K562 (cell line): ENCODE data around the gene DPAGT1. TPM values are rescaled to one million over a fixed set of nuclear protein-coding genes. Genes with fewer than 3 reads are reported as not detected.
A peak's percentile ranks its signal among the peaks of the same experiment; 100 is the strongest.

Experiments used
- BRCA1 ChIP-seq, 2 experiments: fragments of 450-650 bp in 1 of 2; sonication (generic) in 1 of 2; formaldehyde crosslinking in 1 of 2; IDR thresholded peaks; 2 replicates each; pipeline versions ENCODE4 v1.5.0 to v1.6.1; 2017 to 2020; ENCODE audit warnings: mild to moderate bottlenecking in 1 of 2, missing genetic modification reagents in 1 of 2
- BRD9 ChIP-seq: fragments of 450-650 bp; IDR thresholded peaks from 2 replicates; pipeline ENCODE4 v1.6.1; 2018; ENCODE audit warnings: low read depth; ENCODE audit not compliant: partially characterized antibody
- CBFB ChIP-seq: sonication (generic); formaldehyde crosslinking; IDR thresholded peaks from 2 replicates; pipeline ENCODE4 v1.4.0; 2020; ENCODE audit warnings: mild to moderate bottlenecking, missing genetic modification reagents
- CCAR2 ChIP-seq: fragments of 200-400 bp; formaldehyde crosslinking; IDR thresholded peaks from 2 replicates; pipeline ENCODE4 v1.6.1; 2017; ENCODE audit warnings: mild to moderate bottlenecking, low read depth, low read length
- CREB1 ChIP-seq, 2 experiments: sonication (generic) in 1 of 2; formaldehyde crosslinking in 1 of 2; IDR thresholded peaks; 2 replicates each; pipeline versions ENCODE4 v1.6.1 to v1.8.0; 2012 to 2022; ENCODE audit warnings: inconsistent platforms in 1 of 2, mild to moderate bottlenecking in 1 of 2, missing genetic modification reagents in 1 of 2, moderate library complexity in 1 of 2
- CXXC5 ChIP-seq: fragments of 250-450 bp; sonication (Bioruptor Pico); IDR thresholded peaks from 2 replicates; pipeline ENCODE4 v1.8.0; 2022; ENCODE audit warnings: inconsistent platforms, mild to moderate bottlenecking, moderate library complexity
- DMBX1 ChIP-seq: fragments of 250-450 bp; sonication (Bioruptor Pico); IDR thresholded peaks from 2 replicates; pipeline ENCODE4 v1.8.0; 2022; ENCODE audit warnings: inconsistent platforms, mild to moderate bottlenecking, moderate library complexity, borderline replicate concordance
- ELF1 ChIP-seq: fragments of 200-800 bp; sonication (Bioruptor generic); IDR thresholded peaks from 2 replicates; pipeline ENCODE4 v1.6.1; 2016; ENCODE audit warnings: missing genetic modification characterization, missing compliant biosample characterization
- FOXP1 ChIP-seq: sonication (generic); formaldehyde crosslinking; IDR thresholded peaks from 2 replicates; pipeline ENCODE4 v1.8.0; 2022; ENCODE audit warnings: mild to moderate bottlenecking, missing genetic modification reagents
- GATA2 ChIP-seq: sonication (generic); formaldehyde crosslinking; IDR thresholded peaks from 2 replicates; pipeline ENCODE4 v1.4.0; 2020; ENCODE audit warnings: mild to moderate bottlenecking, missing genetic modification reagents
- HNRNPK ChIP-seq: fragments of 200-400 bp; formaldehyde crosslinking; IDR thresholded peaks from one replicate; pipeline ENCODE4 v1.6.1; 2018; ENCODE audit warnings: mild to moderate bottlenecking, low read depth, low read length; ENCODE audit not compliant: poor library complexity, severe bottlenecking
- JUND ChIP-seq, 2 experiments: IDR thresholded peaks; 2 replicates in 1 of 2; 3 replicates in 1 of 2; pipeline ENCODE4 v1.6.1; 2011; ENCODE audit warnings: borderline replicate concordance in 2 of 2, low read depth in 2 of 2, low read length in 2 of 2, improper control_type of control experiment in 1 of 2, missing biosample characterization in 1 of 2, missing genetic modification characterization in 1 of 2, missing genetic modification reagents in 1 of 2
- KAT2B ChIP-seq: IDR thresholded peaks from one replicate; pipeline ENCODE4 v1.6.1; 2012; ENCODE audit warnings: low read depth, mild to moderate bottlenecking, control low read depth, inconsistent platforms, low read length, moderate library complexity
- MBD2 ChIP-seq: sonication (generic); IDR thresholded peaks from 2 replicates; pipeline ENCODE4 v1.6.1; 2016; ENCODE audit warnings: low read depth, borderline replicate concordance
- NFATC3 ChIP-seq: fragments of 450-650 bp; IDR thresholded peaks from 2 replicates; pipeline ENCODE4 v1.6.1; 2017; ENCODE audit warnings: mild to moderate bottlenecking
- NFIX ChIP-seq: fragments of 250-450 bp; sonication (Bioruptor Pico); IDR thresholded peaks from 2 replicates; pipeline ENCODE4 v1.4.0; 2020; ENCODE audit warnings: low read depth, mild to moderate bottlenecking, moderate library complexity
- NFRKB ChIP-seq: fragments of 450-650 bp; IDR thresholded peaks from 2 replicates; pipeline ENCODE4 v1.6.1; 2016; ENCODE audit warnings: low read depth
- NR1H2 ChIP-seq: sonication (generic); formaldehyde crosslinking; IDR thresholded peaks from 2 replicates; pipeline ENCODE4 v1.4.0; 2020; ENCODE audit warnings: mild to moderate bottlenecking, missing genetic modification reagents
- POU5F1 ChIP-seq: fragments of 150-350 bp; IDR thresholded peaks from 2 replicates; pipeline ENCODE4 v1.6.1; 2014; ENCODE audit warnings: borderline replicate concordance, low read length, low read depth, mild to moderate bottlenecking; ENCODE audit not compliant: partially characterized antibody
- SAFB ChIP-seq: fragments of 200-400 bp; formaldehyde crosslinking; IDR thresholded peaks from 2 replicates; pipeline ENCODE4 v1.6.1; 2017; ENCODE audit warnings: low read depth, low read length, borderline replicate concordance
- TAL1 ChIP-seq: fragments of 450-650 bp; IDR thresholded peaks from 2 replicates; pipeline ENCODE4 v1.6.1; 2016; ENCODE audit warnings: mild to moderate bottlenecking
- WHSC1 ChIP-seq: IDR thresholded peaks from one replicate; pipeline ENCODE4 v1.6.1; 2012; ENCODE audit warnings: low read length, control low read depth, inconsistent platforms
- polyA plus RNA-seq, 8 experiments: library from polyadenylated mRNA; depleted of rRNA in 4 of 8; stranded (reverse) in 5 of 8; unstranded in 3 of 8; fragments of >200 nt; fragmentation: Nextera tagmentation in 2 of 8; fragmentation: Illumina TruSeq in 1 of 8; extraction: Ambion mirVana in 2 of 8; extraction: Trizol in 1 of 8; gene quantifications; 2 replicates each; pipeline versions ENCODE4 v1.2.1 to v1.2.3, GENCODE V29; 2011 to 2014; ENCODE audit warnings: inconsistent platforms in 1 of 8, missing spikeins in 1 of 8
- total RNA-seq, 7 experiments: library from RNA; depleted of rRNA in 6 of 7; stranded (reverse); fragments of >200 nt in 6 of 7; fragmentation: Illumina TruSeq in 2 of 7; extraction: Trizol in 2 of 7; gene quantifications; 2 replicates each; pipeline versions ENCODE4 v1.2.1 to v1.2.3, GENCODE V29; 2011 to 2021; ENCODE audit warnings: low replicate concordance in 1 of 7
- TF ChIP-seq, protein P1 (sequence below): sonication (generic); formaldehyde crosslinking; IDR thresholded peaks from 2 replicates; pipeline ENCODE4 v1.8.0; 2022; ENCODE audit warnings: missing genetic modification reagents, mild to moderate bottlenecking, borderline replicate concordance
- TF ChIP-seq, protein P2 (sequence below): fragments of 250-450 bp; sonication (Bioruptor Pico); IDR thresholded peaks from 2 replicates; pipeline ENCODE4 v1.5.0; 2021
- TF ChIP-seq, protein P3 (sequence below): fragments of 250-450 bp; sonication (Bioruptor Pico); IDR thresholded peaks from 2 replicates; pipeline ENCODE4 v1.4.0; 2020; ENCODE audit warnings: mild to moderate bottlenecking, moderate library complexity, borderline replicate concordance

The DPAGT1 gene
- total and polyA plus RNA-seq, 9 of the 15 experiments (the other 6 are each of a cell fraction or from before 2014, with no cell fraction given): 29.9 to 135 (median 85.0) TPM

DNA sequence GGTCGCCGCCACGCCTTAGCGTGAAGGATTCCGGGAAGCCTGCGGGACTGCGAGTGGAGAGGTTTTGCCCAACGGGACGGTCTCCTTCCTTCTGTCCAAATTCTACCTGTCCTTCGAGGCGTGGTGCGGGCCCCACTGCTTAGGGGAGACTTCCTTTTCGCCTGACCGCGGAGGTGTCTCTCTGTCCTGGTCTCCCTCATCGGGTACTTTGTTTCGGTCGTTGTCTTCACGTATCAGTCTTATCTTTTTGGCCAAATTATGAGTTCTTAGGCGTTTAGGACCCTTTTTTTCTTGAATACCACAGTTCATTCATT, 20.1 kb upstream of the DPAGT1 start (continued):
- TF ChIP-seq, protein P1, sequence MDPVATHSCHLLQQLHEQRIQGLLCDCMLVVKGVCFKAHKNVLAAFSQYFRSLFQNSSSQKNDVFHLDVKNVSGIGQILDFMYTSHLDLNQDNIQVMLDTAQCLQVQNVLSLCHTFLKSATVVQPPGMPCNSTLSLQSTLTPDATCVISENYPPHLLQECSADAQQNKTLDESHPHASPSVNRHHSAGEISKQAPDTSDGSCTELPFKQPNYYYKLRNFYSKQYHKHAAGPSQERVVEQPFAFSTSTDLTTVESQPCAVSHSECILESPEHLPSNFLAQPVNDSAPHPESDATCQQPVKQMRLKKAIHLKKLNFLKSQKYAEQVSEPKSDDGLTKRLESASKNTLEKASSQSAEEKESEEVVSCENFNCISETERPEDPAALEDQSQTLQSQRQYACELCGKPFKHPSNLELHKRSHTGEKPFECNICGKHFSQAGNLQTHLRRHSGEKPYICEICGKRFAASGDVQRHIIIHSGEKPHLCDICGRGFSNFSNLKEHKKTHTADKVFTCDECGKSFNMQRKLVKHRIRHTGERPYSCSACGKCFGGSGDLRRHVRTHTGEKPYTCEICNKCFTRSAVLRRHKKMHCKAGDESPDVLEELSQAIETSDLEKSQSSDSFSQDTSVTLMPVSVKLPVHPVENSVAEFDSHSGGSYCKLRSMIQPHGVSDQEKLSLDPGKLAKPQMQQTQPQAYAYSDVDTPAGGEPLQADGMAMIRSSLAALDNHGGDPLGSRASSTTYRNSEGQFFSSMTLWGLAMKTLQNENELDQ: no peak
- TF ChIP-seq CBFB (CRISPR knock-in tag) (0 out of 2 replicates have a peak, but pooled peaks have one; percentile 44), FOXP1 (CRISPR knock-in tag) (no peak), WHSC1 (no peak), BRCA1 (IDR thresholded peaks at IDR 0.05) (no peak), BRCA1 (CRISPR knock-in tag; IDR thresholded peaks at IDR 0.05) (no peak), KAT2B (no peak), POU5F1 (no peak), CCAR2 (no peak), NFRKB (no peak), CREB1 (IDR thresholded peaks at IDR 0.05) (no peak), CREB1 (CRISPR knock-in tag; IDR thresholded peaks at IDR 0.05) (no peak), DMBX1 (CRISPR knock-in tag) (0 out of 2 replicates have a peak, but pooled peaks have one; percentile 11), BRD9 (no peak), NFATC3 (no peak), GATA2 (CRISPR knock-in tag) (peak; percentile 30; the same call in 1 of the 2 replicates), CXXC5 (no peak), MBD2 (no peak), TAL1 (no peak), ELF1 (peak; percentile 12; the same call in 1 of the 2 replicates), NFIX (CRISPR knock-in tag) (no peak), HNRNPK (no peak), JUND (IDR thresholded peaks at IDR 0.05; ENCODE audit: borderline replicate concordance, low read depth, low read length) (no peak), JUND (tag; IDR thresholded peaks at IDR 0.05; ENCODE audit: borderline replicate concordance, low read depth, low read length) (no peak), SAFB (no peak), NR1H2 (CRISPR knock-in tag) (peak; percentile 26; the same call in 1 of the 2 replicates)
- TF ChIP-seq, protein P2, sequence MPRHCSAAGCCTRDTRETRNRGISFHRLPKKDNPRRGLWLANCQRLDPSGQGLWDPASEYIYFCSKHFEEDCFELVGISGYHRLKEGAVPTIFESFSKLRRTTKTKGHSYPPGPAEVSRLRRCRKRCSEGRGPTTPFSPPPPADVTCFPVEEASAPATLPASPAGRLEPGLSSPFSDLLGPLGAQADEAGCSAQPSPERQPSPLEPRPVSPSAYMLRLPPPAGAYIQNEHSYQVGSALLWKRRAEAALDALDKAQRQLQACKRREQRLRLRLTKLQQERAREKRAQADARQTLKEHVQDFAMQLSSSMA: no peak
- TF ChIP-seq, protein P3, sequence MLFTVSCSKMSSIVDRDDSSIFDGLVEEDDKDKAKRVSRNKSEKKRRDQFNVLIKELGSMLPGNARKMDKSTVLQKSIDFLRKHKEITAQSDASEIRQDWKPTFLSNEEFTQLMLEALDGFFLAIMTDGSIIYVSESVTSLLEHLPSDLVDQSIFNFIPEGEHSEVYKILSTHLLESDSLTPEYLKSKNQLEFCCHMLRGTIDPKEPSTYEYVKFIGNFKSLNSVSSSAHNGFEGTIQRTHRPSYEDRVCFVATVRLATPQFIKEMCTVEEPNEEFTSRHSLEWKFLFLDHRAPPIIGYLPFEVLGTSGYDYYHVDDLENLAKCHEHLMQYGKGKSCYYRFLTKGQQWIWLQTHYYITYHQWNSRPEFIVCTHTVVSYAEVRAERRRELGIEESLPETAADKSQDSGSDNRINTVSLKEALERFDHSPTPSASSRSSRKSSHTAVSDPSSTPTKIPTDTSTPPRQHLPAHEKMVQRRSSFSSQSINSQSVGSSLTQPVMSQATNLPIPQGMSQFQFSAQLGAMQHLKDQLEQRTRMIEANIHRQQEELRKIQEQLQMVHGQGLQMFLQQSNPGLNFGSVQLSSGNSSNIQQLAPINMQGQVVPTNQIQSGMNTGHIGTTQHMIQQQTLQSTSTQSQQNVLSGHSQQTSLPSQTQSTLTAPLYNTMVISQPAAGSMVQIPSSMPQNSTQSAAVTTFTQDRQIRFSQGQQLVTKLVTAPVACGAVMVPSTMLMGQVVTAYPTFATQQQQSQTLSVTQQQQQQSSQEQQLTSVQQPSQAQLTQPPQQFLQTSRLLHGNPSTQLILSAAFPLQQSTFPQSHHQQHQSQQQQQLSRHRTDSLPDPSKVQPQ (CRISPR knock-in tag): no peak
